Activated T-helper 1 cell treated with Interleukin-2 at 50 U/mL for 16 hours (primary cell): ENCODE measurements around the gene N4BP2.

Experiments used
- DNase-seq: peaks from one replicate; pipeline ENCODE4 v3.0.0-alpha.2; 2020; ENCODE audit warnings: low read depth

Gene N4BP2

DNA sequence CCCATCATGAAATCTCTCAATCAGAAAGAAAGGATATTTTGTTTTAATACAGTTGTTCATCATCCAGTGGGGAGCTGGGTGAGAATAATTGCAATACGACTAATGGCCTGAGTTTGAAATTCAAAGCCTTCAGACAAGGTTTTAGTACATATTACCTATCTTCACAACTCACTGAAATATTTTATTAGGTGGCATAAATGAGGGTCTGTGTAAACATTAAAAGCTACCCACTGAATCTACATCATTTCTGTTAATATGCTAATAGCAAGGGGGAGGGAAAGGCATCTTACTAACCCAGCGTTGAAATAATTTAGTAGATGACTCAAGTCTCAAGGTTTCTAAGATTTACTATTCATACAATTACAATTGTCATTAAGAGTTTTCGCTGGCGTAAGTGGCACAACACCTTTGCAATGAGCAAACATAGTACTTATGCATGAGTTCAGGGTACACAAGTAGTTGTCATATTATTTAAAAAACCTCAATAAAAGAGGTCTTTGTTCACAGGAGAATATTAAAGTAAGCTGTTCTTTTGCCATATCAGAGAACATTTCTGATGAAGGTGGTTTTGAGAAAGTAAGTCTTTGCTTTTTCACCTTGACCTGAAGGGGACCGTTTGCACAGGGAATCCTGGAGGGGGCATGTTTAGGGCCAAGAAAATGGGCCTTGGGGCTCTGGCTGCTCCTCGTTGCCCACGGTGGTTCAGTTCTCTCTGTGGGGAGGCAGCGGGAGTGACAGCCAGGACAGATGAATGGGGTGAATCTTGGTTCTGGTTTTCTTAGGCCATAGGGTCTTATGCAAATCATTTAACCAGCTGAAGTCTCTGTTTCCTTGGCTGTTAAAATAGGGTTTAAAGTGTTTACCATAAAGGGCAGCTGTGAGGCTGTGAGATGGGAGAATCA, 135.7 kb downstream of the N4BP2 start:
- DNase-seq = no peak

DNA sequence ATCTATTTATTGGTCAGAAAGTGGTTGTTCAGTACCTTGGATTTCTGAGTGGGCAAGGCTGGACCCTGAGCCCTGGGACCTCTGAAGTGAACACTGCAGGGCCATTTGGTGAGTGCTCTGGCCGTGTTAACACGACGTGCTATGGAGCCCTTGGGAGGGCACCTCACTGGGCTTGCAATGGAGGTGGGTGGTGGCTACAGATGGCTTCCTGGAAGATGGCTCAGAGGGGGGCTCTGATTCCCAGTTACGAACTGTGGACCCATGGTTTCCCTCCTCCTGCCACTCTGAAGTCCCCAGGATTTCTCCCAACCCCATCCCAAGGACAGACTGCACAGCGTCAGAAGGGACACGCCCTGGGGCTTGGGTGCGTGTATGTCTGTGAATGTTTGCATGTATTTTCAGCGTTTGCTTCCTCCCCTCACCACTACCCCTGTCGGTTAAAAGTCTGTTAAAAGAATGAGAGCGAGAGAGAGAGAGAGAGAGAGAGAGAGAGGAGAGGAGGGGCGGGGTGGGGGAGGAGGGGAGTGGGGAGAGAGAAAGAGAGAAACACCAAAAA, 136.4 kb downstream of the N4BP2 start:
- DNase-seq = no peak

DNA sequence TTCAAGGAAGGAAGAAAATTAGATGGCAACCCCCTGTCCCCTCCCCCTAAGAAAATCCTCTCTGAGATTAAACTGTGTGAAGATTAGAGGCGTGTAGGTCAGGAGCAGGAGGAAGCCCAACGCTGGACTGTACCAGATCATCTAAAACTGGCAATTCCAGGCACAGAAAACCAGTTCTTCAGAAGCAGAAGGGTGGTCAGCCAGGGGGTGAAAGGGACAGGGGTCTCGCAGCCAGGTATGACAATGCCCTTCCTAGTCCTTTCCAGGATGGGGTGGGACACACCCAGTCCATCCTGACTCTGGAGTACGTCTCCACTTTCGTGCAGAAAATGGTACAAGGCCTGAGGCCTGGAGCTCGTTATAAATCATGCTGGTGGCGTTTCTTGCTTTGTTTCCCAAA, 136.9 kb downstream of the N4BP2 start:
- no peak for DNase-seq

DNA sequence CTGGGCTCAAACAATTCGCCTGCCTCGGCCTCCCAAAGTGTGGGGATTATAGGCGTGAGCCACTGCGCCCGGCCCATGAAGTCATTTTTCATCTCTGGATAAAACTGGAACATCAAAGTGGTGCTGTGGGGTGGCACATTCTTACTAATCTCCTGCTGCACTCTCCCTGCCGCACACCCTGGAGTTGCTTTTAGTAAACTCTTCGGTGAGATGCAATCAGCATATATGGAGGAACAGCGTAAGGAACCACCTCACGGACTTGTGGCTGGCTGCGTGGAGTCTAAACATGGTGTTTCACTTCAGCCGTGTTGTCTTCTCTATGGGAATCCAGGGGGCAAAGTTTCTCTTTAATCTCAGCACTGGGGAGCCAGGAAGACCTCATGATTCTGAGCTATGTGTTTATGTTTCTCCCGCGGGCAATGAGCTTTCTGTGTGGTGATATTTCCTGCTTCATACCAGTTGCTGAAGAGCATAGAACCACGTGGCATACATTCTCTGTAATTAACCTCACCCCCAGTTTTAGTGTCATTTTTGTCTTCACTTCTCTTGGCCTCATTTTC, 138.0 kb downstream of the N4BP2 start:
- DNase-seq = no peak

DNA sequence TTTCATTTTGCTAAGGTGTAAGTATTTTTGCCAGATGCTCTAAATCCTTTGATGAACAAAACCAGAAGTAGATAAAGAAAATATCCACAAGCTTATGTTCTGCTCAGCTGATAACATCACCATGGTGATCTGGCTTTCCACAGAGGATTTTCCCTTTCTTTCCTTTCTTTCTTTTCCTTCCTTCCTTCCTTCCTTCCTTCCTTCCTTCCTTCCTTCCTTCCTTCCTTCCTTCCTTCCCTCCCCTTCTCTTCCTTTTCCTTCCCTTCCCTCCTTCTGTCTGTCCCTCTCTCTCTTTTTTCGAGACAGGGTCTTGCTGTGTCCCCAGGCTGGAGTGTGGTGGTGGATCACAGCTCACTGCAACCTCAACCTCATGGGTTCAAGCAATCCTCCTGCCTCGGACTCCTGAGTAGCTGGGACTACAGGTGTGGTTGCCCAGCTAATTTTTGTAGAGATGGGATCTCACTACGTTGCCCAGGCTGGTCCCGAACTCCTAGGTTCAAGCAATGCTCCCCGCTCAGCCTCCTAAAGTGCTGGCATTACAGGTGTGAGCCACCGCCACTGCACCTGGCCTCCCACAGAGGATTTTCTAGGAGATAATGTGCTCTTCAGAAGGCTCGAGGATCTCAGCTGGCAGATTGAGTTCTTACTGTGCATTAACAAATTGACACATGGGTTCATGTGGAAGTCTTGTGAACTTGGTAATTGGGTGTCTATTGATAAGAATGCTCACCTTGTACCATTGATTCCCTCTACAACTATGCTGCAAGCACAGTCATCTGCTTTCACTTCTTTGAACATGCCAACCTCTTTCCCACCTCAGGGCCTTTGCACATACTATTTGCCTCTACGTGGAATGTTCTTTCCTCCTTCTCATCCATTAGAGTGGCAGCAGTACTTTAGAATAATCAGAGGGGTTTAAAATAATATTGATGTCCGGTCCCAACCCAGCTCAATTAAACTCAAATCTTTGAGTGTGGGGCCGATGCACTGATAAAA, 138.8 kb downstream of the N4BP2 start:
- no peak for DNase-seq

DNA sequence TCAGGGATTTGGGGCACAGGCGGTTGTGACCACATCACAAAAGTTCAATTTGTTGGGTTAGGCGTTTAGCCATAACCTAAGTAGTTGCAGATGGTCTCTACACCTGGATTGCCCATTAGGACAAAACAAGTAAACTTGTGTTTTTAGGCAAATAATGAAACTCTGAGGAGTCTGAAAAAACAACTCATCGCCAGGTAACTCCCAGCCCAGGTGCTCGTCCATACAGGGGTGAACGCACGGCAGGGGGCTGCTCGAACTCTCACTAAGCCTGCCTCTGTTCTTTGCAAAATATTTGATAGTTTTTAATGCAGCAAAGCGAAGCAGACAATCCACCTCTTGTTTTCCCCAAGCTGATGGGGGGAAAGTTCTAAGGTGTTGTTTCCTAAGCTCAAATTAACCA, 139.6 kb downstream of the N4BP2 start:
- no peak for DNase-seq

DNA sequence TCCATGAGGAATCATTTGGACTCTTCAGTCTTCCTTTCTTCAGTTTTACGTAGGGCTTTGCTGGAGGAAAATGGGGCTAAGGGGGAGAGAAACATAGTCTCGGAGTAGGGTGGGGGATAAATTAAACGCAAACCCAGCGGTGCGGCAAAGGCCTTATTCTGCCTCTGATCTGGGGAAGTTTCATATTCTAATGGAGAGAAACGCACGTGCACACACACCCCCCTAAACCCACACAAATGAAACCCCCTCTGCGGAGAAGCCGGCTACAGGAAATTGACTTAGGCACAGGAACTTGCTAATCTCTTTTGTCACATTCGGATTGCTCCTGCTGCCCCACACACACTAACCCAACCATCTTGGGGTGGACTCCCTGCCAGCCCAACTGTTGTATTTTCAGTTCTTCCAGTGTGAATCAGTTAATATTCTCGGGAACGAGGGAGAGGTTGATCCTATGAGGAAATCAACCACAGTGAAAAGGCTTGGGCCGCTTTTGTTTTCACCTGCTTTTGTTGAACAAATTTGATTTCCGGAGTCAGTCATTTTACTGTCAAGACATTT, 140.2 kb downstream of the N4BP2 start, which contains the start of gene RHOH:
Gene RHOH (plus strand): TSS at position 308 of the 558 bp plus-strand sequence. CDS start 46,356 bp downstream, outside the sequence.
- DNase-seq = peak; percentile 45

DNA sequence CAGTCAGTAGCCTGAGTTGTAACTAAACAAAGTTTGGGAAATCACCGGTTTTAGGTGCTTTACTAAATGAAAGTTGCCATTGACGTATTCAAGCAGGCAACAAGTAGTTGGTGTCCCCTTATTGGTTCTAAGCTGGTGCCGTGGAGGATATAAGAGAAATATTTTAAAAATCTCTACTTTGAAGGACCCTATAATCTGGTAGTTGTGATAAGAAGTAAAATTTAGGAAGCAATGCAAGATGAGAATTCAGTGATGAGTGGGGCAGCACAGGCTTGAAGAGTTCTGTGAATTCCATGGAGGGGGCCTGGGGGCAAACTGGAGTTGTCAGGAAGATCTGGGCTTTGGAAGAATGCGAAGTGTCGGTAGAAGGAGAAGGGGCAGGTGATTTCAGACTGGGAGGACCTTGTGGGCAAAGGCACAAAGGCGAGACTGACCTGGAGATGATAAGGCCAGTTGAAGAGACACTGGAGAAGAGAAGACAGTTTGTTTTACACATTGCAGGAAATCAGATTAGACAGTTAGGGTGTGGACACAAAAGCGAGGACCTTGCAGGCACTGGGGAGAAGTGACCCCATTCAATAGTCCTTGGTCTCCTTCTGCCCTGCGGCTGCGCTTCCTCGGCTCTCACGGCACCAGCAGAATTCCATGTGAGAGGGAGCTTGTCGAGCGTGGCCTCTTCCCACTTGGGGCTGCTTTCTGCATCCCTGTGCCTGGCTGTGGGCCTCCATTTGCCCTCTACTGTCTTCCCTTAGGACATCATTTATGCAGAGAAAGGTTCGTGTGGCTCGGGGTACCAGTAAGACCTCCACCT, 141.4 kb downstream of the N4BP2 start:
- DNase-seq = no peak

DNA sequence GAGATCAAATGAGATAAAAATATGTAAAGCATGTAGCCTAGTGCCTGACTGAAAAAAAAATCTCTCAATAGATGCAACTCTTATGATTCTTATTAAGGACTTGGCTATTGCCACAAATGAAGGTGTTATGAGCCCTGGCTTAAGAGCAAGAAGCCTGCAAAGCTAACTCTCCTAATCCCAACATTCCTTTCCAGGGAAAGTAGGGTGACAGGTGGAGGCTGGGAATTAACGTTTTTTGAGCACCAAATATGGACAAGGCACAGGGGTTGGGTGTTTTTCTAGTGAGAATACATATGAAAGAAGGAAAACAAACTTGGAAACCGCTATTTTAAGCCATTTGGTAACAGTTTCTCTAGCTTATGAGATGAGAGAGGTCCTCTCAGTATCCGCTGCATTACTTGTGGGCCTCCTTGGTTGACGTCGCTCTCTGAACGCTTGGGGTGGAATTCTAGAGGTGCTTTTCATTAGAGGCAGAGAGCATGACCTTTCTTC, 142.6 kb downstream of the N4BP2 start:
- DNase-seq = no peak

DNA sequence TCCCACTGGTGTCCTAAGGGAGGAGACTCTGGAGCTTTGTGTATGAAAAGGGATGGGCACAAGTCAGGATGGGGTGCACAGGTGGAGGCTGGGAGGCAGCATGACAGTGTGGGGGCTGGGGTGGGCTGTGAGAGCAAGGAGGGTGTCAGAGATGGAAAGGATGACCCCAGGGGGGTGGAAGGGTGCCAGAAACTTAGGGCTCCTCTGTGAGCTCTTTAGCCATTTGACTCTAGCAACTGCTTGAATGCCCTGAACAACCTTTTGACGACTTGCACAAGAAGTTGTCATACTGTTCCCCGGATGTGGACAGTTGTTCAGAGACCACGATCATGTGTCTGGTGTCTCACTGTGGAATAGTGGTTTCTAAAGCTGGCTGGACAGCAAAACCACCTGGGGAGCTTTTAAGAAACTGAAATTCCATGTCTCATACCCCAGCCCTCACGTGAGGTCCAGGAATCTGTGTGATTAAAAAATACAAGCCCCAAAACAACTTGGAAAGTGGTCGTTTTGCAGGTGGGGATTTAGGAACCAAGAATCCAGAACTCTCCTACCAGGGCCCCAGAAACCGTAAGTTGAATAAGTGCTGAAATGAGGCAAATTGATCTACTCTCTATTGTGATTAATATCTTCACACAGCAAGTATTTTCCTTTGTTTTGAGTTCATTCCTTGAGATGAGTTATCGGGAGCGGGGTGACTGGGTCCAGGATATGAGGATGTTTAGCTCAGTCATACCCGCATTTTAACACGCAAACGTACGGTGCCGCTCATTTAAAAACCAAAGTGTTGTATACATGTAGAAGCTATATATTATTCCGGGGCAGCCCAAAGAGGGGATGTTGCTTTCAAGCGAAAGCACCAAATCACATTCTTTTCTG, 143.6 kb downstream of the N4BP2 start:
- no peak for DNase-seq

DNA sequence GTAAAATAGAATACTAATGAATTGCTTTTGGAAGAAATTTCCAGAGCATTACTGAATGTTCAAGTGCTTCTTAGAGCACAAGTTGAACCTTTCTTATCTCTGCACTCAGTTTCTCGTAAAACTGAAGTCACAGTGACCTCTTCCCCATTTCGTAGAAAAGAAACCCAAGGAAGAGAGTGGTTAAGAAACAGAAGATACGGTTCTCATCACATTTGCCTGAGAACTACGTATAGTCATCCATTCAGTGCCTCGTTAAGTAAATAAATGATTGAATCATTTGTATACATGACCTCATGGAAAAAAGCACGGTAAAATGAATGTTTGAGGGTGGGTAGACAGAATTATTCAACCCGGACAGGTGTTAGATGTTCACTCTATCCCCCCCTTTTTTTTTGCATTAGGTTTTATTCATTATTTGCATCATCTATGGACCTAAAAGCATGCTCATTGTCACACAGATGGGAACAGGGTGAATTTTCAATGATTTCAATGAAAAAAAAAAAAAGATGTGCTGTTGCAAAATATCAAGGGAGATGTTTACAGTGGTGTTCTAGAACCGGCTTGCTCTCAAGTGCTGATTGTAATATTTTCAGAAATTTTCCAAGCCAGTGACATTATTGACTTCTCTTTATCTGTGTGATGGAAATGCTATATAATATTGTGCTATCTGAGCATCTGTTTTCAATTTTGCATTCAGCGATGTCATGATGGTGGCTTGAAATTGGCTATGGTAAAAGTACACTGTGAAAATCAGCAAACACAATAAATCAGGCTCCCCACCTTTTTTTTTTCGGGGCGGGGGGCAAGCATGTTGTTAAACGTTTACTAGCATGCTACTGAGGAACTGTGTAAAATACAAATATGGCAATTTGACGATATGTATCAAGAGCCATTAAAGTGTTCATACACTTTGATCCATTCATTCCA, 144.5 kb downstream of the N4BP2 start:
- DNase-seq = no peak

DNA sequence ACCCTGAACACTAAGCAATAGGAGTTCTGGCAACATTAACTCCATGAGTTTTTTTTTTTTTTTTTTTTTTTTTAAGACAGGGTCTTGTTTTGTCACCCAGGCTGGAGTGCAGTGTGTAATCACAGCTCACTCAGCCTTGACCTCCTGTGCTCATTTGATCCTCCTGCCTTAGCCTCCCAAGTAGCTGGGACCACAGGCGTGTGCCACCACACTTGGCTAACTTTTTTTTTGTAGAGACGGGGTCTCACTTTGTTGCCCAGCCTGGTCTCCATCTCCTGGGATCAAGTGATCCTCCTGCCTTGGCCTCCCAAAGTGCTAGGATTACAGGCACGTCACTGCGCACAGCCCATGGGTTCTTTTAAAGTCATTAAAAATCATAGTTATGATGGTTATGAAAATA, 145.2 kb downstream of the N4BP2 start:
- no peak for DNase-seq

DNA sequence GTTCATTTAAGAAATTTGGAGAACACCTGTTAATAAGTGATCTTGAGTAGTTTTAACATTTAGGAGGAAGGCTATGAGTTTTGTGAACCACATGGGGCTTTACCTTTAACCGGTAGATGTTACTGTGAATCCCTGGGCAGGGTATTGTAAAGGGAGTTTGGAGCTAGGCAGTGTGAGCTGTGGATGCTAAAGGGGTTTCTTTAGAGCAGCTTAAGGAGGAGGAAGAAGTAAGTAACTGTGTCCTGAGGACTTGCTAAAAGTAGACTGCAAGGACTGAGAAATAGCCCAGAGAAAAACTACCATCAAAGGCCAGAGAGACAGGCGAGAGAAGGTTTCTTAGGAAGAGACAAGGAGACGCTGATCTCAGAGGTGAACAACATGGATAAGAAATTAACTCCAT, 145.8 kb downstream of the N4BP2 start:
- DNase-seq = no peak

DNA sequence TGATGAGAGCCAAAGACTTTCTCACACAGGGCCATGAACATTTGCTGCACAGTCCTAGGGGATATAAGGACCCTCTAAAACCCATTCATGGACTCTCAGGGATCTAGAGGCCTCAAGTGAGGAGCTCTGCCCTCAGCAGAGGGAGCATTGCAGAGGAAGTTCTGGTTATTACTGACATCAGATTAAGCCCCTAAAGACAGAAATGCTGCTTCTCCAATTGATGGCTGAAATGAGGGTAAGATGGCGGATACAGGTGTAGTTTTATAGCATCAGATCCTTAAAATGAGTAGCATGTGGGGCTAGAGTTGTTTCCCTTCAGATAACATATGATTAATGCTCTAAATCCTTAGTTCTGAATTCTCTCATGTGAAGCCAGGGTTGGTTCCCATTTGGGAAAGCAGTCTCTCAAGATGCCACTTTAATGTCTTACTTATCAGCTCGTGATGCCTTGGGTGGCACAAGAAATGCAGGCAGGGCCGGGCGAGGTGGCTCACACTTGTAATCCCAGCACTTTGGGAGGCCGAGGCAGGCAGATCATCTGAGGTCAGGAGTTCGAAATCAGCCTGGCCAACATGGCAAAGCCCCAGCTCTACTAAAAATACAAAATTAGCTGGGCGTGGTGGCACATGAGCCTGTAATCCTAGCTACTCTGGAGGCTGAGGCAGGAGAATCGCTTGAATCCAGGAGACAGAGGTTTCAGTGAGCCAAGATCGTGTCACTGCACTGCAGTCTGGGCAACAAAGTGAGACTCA, 148.0 kb downstream of the N4BP2 start:
- DNase-seq = no peak

DNA sequence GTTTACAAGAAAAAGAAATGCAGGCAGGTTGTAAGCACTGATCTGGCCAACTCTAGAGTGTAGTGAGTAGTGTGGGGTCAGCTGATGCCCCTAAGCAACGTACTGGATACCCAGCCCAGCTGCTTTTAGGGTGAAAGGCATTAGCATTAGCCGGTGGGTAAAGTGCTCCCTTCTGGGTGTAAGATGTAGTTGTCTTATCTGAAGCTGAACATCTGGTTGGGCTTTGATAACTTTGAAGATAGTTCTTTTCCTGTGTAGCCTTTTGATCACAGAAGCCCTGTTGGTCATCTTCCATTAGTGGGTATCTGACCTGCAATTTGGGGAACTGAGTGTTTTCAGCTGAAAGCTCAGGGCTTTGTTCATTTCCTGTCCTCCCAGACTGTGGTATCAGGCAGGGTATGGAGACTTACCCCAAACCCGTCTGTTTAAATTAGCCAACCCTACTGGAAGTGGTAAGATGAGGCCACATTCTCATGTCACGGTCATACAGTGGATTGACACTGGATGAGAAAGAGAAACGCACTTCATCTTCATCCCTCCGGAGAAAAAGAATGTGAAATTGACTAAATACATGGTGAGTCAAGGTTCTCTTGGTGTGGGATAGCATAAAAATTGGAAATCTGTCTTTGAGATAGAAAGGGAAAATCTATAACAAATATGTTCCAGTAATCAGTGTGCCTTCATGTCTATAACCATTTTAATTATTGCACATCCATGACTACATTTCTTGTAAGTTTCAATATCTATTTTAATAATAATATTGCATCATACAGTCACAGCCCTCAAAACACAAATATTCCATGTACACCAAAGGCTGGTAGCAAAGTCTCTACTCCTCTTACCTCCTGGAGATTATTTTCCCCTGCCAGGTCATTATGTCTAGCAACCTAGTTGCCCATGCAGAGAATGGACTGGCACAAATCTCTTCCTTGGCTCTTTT, 148.9 kb downstream of the N4BP2 start:
- no peak for DNase-seq

DNA sequence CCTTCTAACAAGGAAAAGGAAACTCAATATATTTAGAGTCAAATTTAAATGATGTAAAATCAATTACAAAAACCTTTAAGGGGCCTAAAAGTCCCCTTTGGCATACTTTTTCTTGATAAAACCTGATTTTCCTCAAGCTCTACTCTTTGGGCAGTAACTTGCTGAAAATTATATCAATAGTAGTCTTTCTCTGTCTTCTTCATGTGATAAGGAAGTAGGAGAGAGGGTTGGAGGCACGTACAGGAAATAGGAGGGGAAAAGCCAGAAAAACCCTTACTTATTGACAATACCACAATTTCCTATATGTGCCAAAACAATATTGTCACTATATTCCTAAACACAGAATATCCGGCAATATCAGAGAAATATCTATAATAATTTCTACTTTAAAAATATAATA, 149.8 kb downstream of the N4BP2 start:
- DNase-seq = no peak
